Fibroblast of skin of abdomen (primary cell): Measurements from ENCODE around the gene KCTD18.

Experiments
- DNase-seq: peaks from one replicate; pipeline ENCODE4 v3.0.0-alpha.2; 2013

Gene KCTD18

DNA sequence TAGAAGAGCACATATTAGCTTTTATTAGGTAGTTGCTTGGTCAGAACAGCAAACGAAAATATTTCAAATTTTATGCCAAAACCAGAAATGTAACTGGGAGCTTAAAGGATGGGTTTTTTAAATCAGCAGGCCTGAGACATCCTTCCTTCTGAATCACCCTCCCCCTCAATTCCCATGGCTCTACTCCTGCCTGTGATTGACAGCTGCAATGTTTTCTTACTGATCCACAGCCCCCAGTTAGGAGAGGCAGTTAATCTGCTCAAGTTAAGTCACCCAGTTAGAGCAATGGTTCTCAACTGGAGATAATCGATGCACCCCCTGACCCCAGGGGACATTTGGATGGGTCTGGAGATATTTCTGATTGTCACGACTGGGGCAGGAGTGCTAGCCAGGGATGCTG is 24.9 kb downstream of the KCTD18 start:
- DNase-seq = no peak

DNA sequence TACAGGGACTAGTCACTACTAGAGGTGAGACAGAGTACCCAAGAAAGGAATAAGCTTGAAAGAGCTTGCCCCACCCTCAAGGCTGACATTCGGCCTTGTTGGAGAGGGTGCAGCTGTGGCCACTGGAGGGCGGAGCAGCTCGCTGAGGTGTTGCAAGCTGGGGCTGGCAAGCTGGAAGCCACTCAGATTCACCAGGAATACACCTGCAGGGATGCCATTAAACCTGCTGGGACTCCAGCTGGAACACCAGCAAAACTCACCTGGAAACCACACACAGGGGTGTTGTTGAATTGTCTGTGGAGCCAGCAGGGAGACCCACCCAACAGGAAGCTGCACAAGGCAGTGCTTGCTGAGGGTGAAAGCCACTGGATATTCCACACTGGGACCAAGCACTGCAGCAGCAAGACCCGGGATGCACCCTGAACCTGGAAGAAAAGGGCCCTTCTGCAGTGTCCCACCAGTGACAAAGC is 26.1 kb downstream of the KCTD18 start:
- DNase-seq = no peak

DNA sequence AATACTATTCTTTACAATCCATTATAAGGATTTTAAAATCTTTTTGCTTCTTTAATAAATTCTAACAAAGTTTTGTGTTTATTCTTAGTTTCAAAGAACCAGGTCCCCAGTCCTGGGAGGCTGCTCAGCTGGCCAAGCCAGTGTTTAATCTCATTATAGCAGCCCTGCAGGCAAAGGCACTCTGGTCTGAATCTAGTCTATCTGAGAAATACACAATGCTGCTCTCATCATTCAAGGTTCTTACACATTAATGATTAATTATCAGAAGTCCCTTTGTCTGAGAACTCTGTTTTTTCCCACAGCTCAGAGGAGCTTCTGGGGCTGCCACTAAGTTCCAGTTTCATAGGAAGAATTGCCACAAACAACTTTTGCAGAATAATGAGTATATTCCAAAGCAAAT is 27.7 kb downstream of the KCTD18 start:
- DNase-seq = no peak

DNA sequence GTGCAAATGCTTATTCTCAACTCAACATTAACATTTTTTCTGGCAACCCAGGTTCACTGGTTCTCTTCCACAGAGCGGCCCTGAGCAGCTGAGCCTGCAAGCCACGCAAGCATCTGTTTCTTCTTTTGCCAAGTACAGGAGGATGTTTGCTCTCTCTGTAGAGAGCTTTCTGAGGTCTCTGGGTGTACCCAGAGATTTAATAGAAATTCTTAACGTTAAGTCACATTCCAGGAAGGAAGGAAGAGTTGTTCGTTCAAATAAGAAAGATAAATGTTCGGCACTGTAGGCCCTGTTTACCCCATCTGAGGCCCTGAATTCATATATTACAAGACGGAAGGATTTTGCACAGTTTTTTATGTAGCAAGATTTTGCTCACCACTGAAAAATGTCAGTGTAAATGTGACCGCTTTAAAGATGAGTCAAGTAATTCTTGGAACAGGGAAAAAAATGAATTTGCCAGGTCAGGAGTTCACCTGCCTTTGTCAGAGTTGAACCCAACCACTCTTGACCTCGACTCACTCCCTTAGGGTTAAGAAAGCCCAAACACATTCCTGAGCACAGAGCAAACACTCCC is 30.1 kb downstream of the KCTD18 start:
- DNase-seq = peak; percentile 76

DNA sequence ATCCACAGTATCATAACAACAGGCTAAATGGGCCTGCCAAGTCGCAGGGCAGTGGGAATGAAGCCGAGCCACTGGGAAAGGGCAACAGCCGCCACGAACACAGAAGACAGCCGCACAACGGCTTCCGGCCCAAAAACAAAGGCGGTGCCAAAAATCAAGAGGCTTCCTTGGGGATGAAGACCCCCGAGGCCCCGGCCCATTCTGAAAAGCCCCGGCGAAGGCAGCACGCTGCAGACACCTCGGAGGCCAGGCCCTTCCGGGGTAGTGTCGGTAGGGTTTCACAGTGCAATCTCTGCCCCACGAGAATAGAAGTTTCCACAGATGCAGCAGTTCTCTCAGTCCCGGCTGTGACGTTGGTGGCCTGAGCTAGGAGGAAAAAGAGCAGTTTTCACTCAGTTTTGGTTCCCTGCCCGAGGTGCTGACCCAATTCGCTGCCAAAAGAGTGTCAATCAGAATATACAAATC is 32.2 kb downstream of the KCTD18 start:
- no peak for DNase-seq

DNA sequence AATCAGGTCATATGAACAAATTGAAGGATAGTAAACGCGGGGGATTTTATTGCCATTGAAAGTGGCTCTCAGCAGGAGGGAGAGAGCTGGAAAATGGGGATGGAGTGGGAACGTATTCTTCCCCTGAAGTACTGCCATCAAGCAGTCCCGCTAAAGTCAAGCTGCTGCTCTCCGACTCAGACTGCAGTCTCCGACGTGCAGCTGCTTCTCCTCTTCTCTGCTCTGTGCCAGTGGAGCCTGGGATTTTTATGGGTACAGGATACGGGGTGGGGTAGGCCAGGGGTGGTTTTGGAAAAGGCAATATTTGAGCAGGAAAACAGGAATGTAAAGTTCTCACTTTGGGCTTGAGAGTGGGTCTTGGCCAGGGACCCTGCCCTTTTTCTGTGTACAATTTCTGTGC is 33.0 kb downstream of the KCTD18 start:
- DNase-seq = no peak

DNA sequence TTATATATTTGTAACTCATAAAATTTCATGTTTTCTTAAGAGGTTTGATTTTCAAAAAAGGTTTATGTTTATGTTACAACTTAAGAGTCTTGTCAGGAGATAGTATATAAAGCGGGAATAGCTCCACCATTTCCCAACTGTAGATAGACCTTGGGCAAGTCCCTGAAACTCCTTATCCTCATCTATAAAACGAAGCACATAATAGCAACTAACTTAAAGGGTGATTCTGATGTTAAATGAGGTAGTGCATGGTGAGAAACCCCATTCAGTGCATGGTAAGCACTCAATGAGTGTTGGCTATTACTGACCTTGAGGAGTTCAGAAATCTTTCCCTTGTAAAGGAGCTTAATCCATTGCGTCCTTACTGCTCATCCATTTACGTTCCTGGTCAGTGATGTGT is 34.1 kb downstream of the KCTD18 start:
- no peak for DNase-seq

DNA sequence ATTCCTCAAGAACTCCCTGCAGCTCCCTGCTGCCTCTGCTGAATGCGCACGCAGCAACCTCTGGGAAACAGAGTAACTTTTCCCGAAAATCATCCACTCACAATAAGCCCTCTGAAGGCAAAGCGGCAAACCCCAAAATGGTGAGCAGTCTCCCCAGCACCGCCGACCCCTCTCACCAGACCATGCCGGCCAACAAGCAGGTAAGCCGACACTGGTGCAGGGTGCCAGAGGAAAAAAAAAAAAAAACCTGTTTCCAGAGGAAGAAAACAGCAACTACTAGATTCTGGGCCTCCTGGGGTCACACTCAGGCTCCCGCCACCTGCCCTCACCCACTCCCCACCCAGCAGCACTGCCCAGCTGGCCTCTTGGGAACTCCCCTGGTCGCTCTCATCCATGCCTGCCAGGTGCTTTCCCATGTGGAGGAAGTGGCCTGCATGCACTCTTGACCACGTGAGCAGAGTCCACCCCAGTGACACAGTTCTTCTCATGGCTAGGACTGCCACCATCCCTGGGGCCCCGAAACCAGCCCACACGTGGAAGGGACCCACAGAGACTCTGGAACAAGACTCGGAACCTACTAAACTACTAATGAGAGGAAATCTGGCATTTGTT is 36.9 kb downstream of the KCTD18 start:
- no peak for DNase-seq

DNA sequence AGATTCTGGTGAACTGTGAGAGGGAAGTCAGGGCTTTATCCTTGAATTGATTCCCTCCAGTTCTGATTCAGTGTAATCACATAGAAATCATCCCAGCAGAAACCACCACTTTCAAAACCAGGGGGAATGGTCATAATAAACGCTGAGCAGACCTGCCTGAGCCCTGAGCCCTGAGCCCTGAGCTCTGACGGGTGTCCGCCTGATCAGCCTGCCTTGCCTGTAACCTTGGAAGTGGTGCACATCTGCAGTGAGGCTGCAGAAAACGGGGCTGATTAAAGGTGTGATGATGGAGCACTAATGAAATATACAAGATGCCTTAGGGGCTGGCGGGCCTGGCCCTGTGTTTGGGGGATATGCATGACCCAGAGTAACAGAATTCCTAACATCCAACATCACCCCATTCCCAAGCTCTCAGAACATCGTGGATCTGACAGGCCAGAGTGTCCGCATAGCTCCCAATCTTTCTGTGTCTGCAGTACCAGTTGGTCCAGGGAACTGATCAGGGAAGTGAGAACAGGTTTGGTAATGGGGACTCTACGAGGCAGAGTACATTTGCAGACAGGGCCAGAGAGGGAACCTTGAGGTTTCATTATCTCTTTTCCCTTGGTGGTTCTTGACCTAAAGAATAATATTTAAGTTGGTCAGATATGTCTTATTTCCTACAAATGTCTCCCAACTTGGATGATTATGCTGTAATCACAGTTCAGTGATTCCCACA is 37.8 kb downstream of the KCTD18 start:
- no peak for DNase-seq

DNA sequence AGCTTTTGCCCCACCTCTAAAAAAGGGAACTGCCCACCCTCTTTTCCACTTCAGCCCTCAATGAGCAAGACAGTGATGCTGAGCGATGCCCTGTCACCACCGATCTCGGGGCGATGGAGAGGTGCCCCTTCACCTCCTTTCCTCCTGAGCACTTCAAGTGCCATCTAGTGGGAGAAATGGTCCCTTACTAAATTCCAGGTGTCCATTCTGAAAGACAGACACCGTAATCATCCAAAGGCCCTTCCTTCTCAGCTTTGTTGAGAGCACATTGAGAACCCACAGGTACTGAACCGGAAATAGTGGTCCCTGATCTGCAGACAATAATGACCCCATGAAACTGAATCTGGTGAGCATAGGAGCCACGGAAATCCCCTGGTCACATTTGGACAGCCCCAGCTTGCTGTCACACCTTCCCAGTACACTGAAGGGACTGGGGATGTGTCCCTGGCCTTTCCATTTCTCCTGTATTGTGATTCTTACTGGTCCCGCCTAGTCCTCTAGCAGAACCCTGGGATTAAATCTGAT is 38.5 kb downstream of the KCTD18 start:
- DNase-seq = peak; percentile 36

DNA sequence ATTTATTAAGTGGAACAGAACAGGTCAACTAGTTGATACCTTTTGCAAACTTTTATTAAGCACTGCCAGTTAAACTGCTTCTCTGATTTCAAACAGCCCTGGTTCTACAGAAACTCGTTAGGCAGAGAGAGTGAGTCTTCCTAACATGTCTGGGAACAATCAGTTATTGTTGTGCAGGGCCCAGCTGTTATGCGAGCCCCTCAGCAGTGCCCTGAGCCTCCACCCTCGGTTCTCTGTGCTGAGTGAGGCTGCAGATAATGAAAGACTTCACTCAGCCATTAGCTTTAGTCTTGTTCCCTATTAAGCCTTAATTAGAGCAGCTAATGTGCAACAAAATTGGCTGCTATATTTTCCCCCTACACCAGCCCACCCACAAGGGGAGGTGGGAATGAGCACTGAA is 39.6 kb downstream of the KCTD18 start:
- no peak for DNase-seq

DNA sequence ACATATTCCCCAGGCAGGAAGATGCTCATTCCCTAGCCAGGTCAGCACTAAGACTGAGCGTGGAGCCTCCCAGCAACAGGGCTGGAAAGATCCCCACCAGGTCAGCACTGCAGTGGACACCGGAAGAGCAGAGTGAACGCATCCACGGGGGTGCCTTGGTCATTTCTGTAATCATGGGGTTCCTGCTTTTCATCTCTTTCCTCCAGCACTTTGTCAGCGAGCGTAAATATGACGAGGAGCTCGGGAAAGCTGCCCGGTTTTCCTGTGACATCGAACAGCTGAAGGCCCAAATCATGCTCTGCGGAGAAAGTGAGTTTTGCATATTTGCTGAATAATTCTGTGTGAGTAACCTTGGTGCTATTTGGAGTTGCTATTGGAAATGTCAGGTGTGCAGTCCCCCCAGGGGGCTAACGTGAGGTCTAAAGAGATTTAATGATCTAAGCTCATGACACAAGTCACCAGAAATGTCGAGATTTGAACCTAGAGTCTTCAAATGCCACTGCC is 40.1 kb downstream of the KCTD18 start:
- DNase-seq = no peak

DNA sequence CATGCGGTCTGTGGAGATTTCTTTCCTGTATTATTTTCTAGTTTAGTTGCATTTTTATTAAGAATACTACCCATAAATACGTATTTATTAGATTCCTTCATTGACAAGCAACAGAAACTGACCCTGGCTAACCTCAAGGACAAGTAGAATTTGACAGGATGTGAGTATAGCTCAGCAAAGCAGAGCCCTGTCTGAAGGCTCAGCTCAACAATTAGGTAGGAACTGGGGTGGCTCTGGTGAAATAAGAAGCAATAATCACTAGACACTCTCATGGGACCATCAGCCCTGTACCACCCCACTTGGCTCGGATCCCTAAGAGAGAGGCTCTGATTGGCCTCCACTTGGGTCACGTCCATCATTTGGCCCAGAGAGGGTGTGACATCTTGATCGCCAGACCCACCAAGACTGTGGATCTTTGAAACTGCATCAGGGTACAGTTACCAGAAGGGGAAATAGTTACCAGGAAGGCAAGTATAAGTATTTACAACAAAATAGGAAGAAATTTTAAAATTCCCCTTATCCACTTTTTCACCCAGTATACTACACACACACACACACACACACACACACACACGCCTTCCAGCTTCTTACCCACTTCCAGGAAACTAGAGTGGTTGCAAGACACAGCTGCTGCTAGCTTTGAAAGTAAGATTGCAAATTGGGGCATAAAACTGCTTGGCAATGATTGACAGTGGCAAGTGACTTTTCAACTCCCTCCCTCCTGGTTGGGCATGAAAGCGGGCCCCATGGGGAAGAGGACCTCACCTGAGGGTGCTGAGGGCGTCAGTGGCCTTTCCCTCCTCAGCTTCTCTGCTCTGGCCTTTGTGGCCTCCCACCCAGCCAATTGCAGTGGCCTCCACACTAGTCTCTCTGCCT is 41.8 kb downstream of the KCTD18 start:
- DNase-seq = no peak

DNA sequence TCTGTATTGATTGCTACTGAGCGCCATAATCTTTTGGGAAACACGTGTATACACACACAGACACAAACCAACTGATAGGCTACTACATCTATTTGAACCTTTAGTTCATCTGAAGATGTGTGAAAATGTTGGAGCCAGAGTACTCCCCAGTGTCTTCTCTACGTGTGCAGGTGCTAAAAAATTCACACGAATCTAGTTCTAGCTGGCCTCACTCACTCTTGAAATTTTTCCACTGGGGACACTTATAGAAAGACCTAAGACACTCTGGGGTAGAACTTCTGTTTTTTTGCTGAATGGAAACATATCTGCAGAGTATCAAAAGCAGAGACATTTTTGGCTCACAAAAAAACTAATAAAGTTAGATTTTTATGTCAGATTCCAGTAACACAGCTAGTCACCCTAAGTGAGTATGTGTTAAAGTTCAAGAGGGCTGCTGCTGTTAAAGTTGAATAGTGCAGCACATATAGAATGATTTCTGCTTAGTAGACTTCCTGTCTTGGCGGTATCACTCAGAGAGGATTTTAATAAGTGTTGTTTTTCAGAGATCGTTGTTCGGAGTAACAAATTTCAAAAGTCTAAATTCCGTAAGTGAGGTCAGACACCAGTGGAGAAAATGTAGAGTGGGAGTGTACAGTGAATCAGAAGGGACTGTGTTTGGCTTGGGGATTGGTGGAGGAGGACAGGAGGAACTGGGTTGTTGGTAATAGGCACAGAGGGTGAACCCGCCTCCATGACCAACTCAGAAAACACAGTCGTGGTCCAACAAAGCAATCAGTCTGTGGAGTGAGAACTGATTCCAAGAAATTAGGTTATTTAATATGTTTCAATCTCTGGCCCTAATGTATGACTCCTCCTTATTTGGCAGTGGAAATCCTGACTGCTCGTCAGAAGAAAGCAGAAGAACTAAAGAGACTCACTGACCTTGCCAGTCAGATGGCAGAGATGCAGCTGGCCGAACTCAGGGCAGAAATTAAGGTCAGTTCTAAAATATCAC is 43.1 kb downstream of the KCTD18 start:
- DNase-seq = no peak

DNA sequence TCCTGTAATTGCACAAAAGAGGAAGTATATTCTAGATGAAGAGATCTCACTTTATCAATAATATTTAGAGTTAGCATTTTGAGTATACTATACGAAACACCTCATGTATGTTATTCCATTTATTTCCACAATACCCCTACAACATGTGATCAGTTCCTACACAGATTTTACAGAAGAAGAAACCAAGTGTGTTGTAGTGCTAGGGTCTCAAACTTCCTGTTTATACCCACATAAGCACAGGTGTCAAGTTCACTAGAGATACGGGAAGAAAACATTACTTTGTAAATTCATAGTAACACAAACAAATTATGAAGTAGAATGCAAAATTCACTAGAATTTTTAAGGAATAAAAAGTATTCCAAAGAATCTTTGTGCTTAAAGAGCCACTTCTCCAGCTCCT is 46.4 kb downstream of the KCTD18 start:
- no peak for DNase-seq

DNA sequence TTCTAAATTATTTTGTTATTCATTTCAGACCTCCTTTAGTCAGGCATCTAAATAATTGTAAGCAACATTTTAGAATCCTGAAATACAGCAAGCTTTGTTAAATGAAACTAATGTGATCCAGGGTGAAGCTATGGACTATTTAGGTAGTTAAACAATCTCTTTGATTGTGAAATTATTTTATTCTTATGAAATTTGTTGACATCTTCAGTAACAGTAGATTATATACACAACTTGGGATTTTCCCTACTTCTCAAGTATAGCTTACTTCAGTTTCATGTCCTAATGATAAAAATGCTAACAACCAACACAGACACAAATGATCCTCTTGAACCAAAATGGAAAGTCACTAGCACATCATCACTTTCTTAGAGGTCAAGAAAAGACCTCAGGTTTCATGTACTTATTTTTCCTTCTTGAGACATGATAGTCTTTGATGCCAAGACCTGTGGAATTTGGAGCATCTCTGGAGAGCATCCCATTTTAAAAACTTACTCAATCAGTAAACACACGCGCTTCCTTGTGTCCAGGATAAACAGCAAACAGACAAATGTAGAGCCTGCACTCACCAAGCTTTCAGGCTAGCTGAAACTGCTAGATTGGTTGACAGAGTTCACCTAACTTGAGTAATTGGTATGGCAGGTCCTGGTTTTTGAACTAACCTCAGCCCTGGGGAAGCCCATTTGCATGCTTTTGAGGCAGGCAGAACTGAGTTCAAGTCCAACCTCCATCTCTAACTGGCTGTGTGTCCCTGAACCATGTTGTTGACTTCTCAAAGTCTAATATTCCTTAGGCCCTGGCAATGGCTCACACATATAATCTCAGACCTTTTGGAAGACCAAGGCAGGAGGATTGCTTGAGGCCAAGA is 47.8 kb downstream of the KCTD18 start:
- no peak for DNase-seq

DNA sequence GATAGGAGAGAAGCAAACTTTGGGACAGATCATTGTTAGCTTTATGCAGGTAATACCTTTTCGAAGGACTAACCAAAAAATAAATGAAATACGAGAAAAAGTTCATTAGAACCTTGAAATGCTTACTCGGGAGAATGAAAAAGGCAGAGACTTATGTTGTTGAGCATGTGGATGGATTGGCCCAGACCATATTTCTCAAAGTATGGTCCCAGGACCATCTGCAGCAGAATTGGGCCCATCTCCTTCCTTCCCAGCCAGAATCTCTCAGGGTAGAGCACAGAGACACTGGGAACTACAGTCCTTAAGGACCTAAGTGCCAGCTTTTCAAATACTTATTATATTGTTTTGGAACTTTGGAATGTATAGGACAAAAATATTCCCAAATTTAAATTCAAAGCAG is 50.8 kb downstream of the KCTD18 start:
- no peak for DNase-seq

DNA sequence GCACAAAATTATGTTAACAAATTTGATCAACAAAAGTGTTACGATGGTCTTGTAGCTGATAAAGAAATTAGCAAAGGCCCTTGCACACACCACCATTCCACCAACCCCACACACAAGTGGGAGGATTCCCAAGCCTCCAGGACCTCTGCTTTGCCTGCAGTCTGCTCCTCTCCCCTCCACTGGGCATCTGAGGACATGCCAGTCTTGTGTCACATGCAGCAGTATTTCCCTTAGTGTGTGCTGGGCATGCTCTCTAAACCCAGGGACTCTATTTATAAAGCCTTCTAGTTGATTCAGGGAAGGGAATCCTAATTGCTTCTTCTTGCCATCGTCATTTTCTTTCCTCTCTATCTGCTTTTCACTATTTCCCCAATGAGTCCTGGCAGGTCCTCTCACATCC is 53.3 kb downstream of the KCTD18 start:
- DNase-seq = no peak

DNA sequence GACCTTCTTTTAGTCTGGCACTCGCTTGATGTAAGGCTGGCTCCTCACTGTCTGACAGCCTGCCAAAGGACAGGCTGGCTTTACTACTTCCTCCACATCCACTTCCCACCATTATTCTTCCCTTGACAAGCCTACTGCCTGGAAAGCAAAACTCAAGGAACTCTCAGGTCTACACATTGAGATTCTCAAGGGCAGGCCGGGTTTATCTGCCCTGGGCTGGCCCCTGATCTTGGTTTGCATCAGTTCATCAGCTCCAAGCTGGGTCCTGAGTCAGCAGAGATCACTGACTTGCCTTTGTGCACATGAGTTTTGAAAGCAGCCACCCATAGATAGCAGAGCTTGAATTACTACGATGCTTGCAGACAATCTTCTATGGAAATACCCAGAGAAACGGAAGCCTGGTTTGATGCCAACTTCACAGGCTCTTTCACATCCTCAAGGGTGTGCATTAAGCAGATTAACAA is 53.9 kb downstream of the KCTD18 start:
- DNase-seq = no peak
